ENCODE results near the gene EEPD1. TPM values are rescaled to one million over a fixed set of nuclear protein-coding genes. Genes with fewer than 3 reads are reported as not detected.
A peak's percentile ranks its signal among the peaks of the same experiment; 100 is the strongest.

Gene EEPD1
- total and polyA plus RNA-seq, 4 donors: 2.3 to 12.3 (median 7.1) TPM

GRCh38 chr7:36279200-36279925 is 126.3 kb downstream of the EEPD1 start (continued):
- TF ChIP-seq HNF4A (conservative IDR thresholded peaks at IDR 0.05) (no peak), ATF3 (IDR thresholded peaks at IDR 0.05) (no peak)

- Histone ChIP-seq H3K9me3 (ENCODE audit: control insufficient read depth in 4 of 4, low read length in 3 of 4) (no peaks in the 10 kb centered on the region), H3K27ac (ENCODE audit: low read depth in 1 of 2, low read length in 2 of 2) (no peak overlapping the region), H3K27me3 (ENCODE audit: control insufficient read depth in 4 of 4, insufficient read depth in 4 of 4, low read length in 3 of 4) (no peaks in the 10 kb centered on the region), H3K9ac (ENCODE audit: low read depth in 1 of 2, low read length in 2 of 2) (no peak overlapping the region), H3K36me3 (ENCODE audit: control insufficient read depth in 4 of 4, insufficient read depth in 3 of 4, low read depth in 1 of 4, low read length in 3 of 4) (no peaks in the 10 kb centered on the region), H3K4me3 (ENCODE audit: low read depth in 1 of 3, low read length in 3 of 3) (no peak overlapping the region), H3K4me1 (ENCODE audit: control insufficient read depth in 4 of 4, insufficient read depth in 4 of 4, low read length in 3 of 4) (peaks cover 3 to 10% (median 5%) of the 10 kb centered on the region in 4 donors)
- WGBS: 86% methylated on average over 9 of the region's 9 CpGs
- DNase-seq (ENCODE audit: low spot score): no peak
- TF ChIP-seq ATF3 (IDR thresholded peaks at IDR 0.05): no peak
- no peak for TF ChIP-seq NR2F2 (IDR thresholded peaks at IDR 0.05)
- TF ChIP-seq GABPA (IDR thresholded peaks at IDR 0.05 in 1 of 2, conservative IDR thresholded peaks at IDR 0.05 in 1 of 2): no peak
- no peak for TF ChIP-seq TAF1 (conservative IDR thresholded peaks at IDR 0.05)
- TF ChIP-seq CTCF (IDR thresholded peaks at IDR 0.05; ENCODE audit: low read depth, low read length, missing input control): no peak
- TF ChIP-seq SP1 (IDR thresholded peaks at IDR 0.05): no peak
- TF ChIP-seq REST (IDR thresholded peaks at IDR 0.05): no peak
Observed at GRCh38 chr7:36279926-36280315, 126.9 kb downstream of the EEPD1 start.

- no peaks in the 10 kb centered on the region for H3K27me3 ChIP-seq (ENCODE audit: control insufficient read depth in 4 of 4, insufficient read depth in 4 of 4, low read length in 3 of 4)
- peaks cover 3 to 13% (median 5%) of the 10 kb centered on the region in 4 donors for H3K4me1 ChIP-seq (ENCODE audit: control insufficient read depth in 4 of 4, insufficient read depth in 4 of 4, low read length in 3 of 4)
- DNase-seq (ENCODE audit: low spot score): no peak
- no peaks in the 10 kb centered on the region for H3K36me3 ChIP-seq (ENCODE audit: control insufficient read depth in 4 of 4, insufficient read depth in 3 of 4, low read depth in 1 of 4, low read length in 3 of 4)
- WGBS: 54% methylated on average over 18 of the region's 18 CpGs
- H3K9me3 ChIP-seq (ENCODE audit: control insufficient read depth in 4 of 4, low read length in 3 of 4): no peaks in the 10 kb centered on the region
- TF ChIP-seq JUND (IDR thresholded peaks at IDR 0.05) (peak in 1 of 2 donors; percentile 65), TAF1 (conservative IDR thresholded peaks at IDR 0.05) (no peak), RAD21 (IDR thresholded peaks at IDR 0.05) (peak in 1 of 2 donors; percentile 5), HNF4A (conservative IDR thresholded peaks at IDR 0.05) (no peak)
- H3K4me3 ChIP-seq (ENCODE audit: low read depth in 1 of 3, low read length in 3 of 3): no peak overlapping the region
- H3K27ac ChIP-seq (ENCODE audit: low read depth in 1 of 2, low read length in 2 of 2): peak overlapping the region in 1 of 2 donors; percentile 32
- H3K9ac ChIP-seq (ENCODE audit: low read depth in 1 of 2, low read length in 2 of 2): no peak overlapping the region
Observed at GRCh38 chr7:36280840-36281812, 128.1 kb downstream of the EEPD1 start.

All from liver (tissue), 9 donors.